Measurements from ENCODE around the gene B4GALT4.

B4GALT4 gene

DNA sequence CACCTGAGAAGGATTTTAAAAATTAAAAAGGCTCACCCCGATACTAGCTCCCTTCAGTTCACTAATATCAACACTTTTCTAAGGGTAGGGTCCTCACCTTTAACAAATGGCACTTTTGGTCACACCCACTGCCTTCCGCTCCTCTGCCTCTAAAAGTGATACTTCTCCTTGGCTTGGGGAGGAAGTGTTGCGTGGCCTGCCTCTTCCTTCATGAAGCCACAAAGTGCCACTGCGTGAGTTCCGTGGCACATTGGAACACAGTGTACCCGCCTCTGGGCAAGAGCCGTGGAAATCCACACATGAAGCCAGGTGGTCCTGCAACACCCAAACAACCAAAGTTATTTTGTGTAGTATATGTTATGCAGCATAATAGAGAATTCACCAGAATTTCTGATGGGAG lies 3.9 kb downstream of the B4GALT4 start:
- DNase-seq = no peak

GRCh38 chr3:119235151-119235550 lies 5.5 kb downstream of the B4GALT4 start:
- DNase-seq = no peak

- no peak for DNase-seq
Measured at GRCh38 chr3:119234610-119235009, 6.1 kb downstream of the B4GALT4 start.

DNA sequence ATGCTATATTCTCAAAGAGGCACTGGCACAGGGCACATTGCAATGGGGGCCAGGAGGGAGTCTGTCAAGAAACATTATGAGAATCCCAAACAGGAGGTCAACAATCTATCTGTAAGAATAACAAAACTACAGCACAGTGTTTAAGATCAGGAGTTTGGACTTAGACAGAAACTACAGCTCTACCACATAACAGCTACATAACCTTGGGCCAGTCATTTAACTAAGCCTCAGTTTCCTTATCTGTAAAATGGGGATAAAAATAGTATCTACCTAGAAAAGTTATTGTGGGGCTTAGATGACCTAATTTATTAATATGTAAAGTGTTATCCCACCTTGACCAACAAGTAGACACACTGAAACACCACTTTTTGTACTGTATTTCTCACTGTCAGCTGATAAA lies 9.9 kb downstream of the B4GALT4 start:
- DNase-seq = no peak

- DNase-seq = no peak
Measured at GRCh38 chr3:119230071-119230470, 10.6 kb downstream of the B4GALT4 start.

- DNase-seq = no peak
Measured at GRCh38 chr3:119229190-119229589, 11.5 kb downstream of the B4GALT4 start.

DNA sequence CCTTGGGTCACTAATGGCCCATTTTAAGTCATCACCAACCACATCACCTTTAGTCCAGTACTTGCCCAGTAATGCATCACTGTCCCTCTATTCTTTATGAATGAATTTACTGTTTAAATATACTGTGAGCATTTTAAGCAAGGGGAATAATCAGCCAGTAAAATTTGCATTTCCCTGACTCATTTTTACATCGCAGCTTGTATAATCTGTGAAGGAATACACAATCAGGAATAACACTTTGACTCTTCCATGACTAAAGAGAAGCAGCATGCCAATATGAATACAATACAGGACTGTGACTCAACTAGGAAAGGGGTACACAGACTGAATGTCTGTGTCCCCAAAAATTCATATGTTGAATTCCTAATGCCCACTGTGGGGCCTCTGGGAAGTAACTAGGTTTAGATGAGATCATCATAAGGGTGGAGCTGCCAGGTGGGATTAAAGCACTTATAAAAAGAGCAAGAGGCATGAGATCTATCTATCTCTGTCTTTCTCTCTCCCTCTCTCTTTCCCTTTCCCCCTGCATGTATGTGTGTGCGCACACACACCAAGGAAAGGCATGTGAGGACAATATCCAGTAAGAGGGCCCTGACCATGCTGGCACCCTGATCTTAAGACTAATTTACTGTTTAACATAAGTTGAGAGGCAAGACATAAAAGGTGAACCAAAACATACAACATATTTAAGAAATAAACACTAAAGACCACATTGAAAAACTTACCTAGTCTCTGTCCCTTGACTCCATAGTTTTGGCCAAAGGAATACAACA lies 12.1 kb downstream of the B4GALT4 start:
- DNase-seq = no peak

GRCh38 chr3:119227070-119227850 lies 13.4 kb downstream of the B4GALT4 start:
- no peak for DNase-seq

- DNase-seq = no peak
Measured at GRCh38 chr3:119225121-119225520, 15.6 kb downstream of the B4GALT4 start.

DNA sequence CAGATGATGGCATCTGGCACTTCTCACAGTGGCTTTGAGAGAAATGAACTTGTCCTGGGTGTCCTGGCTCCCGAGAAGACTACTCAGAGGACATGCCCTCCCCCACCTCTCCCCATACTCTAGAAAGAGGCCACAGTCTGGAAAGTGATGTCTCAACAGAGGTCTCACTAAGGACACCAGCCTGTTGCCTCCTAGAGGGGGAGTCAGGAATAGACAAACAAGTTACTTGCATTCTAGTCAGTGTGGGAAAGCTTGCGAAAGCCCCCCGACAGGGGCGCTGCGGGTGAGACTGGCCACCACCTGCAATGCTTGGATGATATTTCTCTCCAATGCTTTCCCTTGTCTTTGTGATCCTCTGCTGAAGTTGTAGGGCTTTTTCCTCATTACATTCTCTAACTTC lies 17.2 kb downstream of the B4GALT4 start:
- no peak for DNase-seq

DNA sequence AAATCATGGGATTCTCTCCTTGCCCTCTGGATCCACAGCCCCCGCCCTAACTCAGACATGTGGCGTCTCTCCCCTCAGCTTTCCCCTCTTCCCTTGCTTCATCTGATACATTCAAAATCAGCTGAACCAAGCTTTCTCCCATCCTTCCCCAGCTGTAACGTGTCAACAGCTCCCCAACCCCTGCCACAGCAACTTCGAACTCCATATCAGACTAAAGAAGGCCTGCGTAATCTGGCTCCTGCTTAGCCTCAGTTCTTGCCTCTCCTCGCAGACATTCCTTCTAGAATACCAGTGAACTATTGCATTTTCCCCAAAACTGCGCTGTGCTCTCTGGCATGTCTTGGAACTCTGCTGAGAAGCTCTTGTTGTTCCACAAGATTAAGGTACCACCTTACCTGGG lies 18.3 kb downstream of the B4GALT4 start:
- no peak for DNase-seq

- DNase-seq = no peak
Measured at GRCh38 chr3:119221779-119222320, 18.8 kb downstream of the B4GALT4 start.

- no peak for DNase-seq
Measured at GRCh38 chr3:119220970-119221667, 19.6 kb downstream of the B4GALT4 start.

- no peak for DNase-seq
Measured at GRCh38 chr3:119220198-119220597, 20.5 kb downstream of the B4GALT4 start.

- no peak for DNase-seq
Measured at GRCh38 chr3:119219069-119219468, 21.6 kb downstream of the B4GALT4 start.

- no peak for DNase-seq
Measured at GRCh38 chr3:119211803-119212202, 28.9 kb downstream of the B4GALT4 start.

DNA sequence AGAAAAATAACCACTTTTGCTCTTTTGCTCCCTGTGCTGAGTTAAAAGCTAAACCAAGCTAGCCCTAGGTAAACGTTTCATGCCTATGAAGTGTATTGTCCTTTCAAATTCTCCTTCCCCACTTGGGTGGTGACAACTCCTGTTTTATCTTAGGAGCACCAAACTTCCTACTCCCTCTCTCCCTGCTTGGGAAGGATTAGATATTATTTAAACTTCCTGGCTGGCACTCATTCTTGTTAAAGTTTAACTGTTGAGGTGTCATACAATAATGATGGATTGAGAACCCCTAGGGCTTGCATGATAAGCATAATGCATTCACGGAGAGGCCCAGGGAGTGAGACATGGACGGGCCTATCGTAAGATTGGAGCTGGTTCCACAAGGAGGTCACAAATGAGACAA lies 29.5 kb downstream of the B4GALT4 start:
- no peak for DNase-seq

DNA sequence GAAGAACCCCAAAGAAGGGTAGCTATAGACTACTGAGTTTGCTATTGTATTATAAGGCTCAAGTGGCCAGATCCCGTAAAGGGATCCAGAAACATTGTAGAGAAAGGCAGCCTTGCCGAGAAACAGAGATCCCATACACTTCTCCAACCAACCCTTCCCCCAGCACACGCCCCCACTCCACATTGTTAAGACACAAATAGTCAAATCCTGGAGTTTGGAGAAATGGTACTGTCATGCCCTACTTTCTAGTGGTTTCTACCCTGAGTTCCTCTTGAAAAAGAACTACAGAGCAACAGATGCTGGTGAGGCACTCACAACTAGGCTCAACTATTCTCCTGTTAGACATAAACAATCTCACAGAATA lies 33.2 kb downstream of the B4GALT4 start:
- DNase-seq = no peak

DNA sequence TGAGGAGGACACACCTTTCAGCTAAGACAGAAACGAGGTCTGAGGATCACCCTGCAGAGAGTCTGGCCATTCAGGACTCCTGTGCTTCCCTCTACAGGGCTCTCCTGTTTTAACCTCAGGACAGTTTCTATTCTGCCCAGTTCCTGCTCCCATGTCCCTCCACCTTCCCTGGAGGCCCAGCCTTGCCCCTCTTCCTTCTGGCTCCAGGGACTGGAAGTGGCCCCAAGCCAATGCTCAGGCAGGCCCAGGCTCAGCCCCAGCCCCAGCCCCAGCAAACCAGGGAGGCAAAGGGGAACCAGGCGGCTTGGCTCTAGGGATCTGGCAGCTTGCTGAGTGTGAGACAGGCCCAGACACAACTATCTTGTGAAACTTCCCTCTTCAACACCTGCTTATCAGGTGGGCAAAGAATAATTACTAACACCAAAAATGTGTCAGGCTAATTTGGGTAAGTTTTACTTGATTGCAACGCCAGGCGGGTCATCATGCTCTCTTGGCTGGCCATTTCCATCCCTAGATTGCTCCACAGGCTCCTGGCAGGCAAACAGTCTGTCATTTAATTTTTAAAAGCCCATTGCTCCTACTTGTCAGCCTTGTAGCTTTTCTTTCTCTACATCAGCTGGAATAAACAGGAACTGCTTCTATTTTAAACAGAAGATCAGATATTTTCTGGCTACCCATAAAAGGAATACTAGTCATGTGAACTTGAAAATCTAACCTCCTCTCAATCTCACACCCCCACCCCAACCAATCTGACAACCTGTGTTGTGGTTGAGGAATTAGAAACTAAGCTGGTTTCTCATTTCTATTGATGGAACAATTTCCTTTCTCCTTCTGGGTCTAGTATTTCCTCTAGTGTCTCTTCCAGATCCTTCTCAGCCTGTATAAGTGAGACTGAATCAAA lies 33.8 kb downstream of the B4GALT4 start:
- DNase-seq = peak; percentile 51

DNA sequence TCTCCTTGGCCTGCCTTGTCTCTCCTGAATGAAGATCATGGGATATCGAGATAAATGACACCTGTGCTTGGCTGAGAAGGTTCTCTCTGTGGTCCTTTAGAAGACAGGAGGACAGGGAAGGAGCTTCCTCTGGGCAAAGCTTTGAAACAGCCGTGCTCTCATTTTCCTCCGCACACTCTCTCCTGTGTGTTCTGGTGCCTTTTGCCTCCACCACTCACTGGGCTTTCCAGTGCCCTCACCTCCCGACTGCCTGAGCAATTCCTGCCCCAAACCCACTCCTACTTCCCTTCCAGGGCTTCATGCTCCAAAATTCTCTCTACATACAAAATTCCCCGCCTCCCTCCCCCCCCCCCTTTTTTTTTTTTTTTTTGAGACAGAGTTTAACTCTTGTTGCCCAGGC lies 35.0 kb downstream of the B4GALT4 start:
- no peak for DNase-seq

- DNase-seq = no peak
Measured at GRCh38 chr3:119205209-119205608, 35.5 kb downstream of the B4GALT4 start.

DNA sequence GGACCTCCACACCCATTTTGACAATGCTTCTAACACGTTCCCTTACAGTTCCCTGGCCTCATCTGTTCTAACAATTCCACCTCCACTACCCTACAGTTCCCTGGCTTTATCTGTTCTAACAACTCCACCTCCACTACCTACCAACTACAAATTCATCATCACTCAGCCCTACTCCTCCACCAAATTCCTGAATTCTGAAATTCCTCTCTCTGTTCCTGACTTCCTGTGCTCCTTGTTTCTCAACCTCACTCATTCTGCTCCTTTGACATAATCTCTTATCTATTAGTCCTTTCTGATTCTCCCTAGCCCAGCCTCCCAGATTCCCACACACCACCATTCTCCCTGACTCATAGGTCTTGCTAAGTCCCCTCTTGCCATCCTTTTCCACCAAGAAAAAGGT lies 44.8 kb downstream of the B4GALT4 start:
- peak; percentile 49 for DNase-seq

GRCh38 chr3:119195151-119195476 lies 45.6 kb downstream of the B4GALT4 start:
- peak; percentile 20 for DNase-seq
